Activated gamma-delta T cell (primary cell): ENCODE results near the gene TP53BP1.
"Not testable (repeated sequence)": the region's sequence is repeated elsewhere in the genome, so short reads cannot be mapped to it uniquely, and the experiment has no call there.

ENCODE experiments used
- DNase-seq: peaks from one replicate; lab custom pipeline; 2025; lab: John Stamatoyannopoulos, UW
- total RNA-seq, 2 donors: gene quantifications; one replicate each; lab custom pipeline; 2026; lab: John Stamatoyannopoulos, UW

Gene TP53BP1, protein sequence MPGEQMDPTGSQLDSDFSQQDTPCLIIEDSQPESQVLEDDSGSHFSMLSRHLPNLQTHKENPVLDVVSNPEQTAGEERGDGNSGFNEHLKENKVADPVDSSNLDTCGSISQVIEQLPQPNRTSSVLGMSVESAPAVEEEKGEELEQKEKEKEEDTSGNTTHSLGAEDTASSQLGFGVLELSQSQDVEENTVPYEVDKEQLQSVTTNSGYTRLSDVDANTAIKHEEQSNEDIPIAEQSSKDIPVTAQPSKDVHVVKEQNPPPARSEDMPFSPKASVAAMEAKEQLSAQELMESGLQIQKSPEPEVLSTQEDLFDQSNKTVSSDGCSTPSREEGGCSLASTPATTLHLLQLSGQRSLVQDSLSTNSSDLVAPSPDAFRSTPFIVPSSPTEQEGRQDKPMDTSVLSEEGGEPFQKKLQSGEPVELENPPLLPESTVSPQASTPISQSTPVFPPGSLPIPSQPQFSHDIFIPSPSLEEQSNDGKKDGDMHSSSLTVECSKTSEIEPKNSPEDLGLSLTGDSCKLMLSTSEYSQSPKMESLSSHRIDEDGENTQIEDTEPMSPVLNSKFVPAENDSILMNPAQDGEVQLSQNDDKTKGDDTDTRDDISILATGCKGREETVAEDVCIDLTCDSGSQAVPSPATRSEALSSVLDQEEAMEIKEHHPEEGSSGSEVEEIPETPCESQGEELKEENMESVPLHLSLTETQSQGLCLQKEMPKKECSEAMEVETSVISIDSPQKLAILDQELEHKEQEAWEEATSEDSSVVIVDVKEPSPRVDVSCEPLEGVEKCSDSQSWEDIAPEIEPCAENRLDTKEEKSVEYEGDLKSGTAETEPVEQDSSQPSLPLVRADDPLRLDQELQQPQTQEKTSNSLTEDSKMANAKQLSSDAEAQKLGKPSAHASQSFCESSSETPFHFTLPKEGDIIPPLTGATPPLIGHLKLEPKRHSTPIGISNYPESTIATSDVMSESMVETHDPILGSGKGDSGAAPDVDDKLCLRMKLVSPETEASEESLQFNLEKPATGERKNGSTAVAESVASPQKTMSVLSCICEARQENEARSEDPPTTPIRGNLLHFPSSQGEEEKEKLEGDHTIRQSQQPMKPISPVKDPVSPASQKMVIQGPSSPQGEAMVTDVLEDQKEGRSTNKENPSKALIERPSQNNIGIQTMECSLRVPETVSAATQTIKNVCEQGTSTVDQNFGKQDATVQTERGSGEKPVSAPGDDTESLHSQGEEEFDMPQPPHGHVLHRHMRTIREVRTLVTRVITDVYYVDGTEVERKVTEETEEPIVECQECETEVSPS (N-terminal part only)
- total RNA-seq = 128 to 129 reads per million in 2 donors

DNA sequence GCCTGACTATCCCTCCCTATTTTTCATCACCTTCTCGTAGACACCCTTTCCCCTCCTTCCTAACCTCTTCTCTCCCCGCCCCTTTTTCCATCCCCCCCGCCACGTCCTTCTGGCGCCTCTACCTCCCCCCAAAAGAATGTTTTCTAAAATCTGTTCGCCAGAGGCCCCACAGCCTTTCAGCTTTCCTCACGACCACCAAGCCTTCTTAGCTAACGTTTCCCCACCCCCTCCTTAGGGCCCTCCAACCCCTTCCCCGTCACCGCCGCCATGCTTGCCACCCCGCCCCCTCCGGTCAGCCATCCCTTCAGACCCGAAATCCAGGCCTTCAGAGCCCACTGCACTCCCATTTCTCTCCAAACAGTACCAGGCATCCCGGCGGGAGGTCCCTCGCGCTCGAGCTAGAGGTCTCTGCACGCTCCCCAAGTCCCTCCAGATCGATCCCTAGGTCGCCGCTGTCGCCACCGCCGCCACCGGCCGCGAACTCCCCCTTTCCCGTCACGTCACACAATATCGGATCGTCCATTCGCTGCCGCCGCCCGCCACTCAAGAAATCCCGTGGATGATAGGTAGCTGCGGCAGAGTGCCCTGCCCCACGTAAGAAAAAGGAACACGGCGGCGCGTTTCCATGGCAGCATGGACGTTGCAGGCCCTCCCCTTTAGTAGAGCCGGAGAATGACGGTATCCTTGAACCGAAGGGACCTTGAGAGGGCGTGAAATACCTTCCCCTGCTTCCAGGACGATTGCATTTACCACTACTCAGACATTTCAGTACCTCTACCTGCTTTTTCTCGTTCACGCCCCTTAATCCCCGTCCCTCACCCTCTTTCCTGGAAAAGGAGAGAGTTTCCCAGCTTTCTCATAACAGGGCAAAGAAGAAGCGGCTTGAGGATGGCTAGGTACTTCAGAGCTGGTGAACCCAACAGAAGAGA lies at the start of gene TP53BP1:
TP53BP1 (minus strand) TSS at position 484 of the 929 bp plus-strand sequence; CDS start at position 371, 113 bp downstream.
- DNase-seq = peak; percentile 88

DNA sequence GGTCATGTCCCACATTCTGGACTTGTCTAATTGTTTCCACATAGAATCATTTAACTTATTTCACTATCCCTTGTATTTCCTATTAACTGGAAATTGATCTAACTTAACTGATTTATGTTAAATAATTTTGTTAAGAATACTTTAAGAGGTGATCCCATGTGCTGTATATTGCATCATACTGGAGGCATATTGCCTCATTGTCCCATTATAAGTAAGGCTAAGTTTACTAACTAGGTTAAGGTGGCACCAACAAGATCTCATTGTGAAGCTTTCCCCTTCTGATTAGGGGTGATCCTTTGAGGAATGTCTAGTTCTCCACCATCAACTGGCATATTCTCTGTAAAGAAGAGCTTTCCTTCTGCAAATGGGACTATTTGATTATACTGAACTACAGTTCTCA lies 48.8 kb upstream of the TP53BP1 start:
- DNase-seq = no peak

- no peak for DNase-seq
Measured at GRCh38 chr15:43538091-43538490, 45.1 kb upstream of the TP53BP1 start.

DNA sequence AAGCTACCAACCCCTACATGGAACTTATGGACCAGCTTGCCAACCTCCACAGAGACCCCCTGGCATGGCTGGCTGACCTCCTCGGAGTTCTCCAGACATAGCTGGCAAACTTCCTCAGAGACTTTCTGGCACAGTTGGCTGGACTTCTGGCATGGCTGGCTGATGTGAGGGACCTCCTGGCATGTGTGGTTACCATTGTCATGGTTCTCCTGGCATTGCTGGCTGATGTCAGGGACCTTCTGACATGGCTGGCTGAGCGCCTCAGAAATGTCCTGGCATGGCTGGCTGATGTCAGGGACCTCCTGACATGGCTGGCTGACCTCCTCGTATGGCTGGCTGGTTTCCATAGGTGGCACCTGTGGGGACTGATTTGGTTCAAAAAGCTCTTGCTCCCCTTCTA lies 41.9 kb upstream of the TP53BP1 start:
- DNase-seq = no peak

DNA sequence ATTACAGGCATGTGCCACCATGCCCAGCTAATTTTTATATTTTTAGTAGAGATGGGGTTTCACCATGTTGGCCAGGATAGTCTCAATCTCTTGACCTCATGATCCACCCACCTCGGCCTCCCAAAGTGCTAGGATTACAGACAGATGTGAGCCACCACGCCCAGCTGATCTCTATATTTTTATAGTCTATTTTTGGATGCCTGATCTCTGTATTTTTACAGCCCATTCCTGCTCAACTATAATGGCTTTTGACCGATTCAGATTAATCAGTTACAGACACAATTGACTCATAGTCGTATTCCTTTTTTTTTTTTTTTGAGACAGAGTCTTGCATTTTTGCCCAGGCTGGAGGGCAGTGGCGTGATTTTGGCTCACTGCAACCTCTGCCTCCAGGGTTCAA lies 39.9 kb upstream of the TP53BP1 start:
- DNase-seq = not testable (repeated sequence)

GRCh38 chr15:43531018-43531670 lies 38.2 kb upstream of the TP53BP1 start:
- no peak for DNase-seq

DNA sequence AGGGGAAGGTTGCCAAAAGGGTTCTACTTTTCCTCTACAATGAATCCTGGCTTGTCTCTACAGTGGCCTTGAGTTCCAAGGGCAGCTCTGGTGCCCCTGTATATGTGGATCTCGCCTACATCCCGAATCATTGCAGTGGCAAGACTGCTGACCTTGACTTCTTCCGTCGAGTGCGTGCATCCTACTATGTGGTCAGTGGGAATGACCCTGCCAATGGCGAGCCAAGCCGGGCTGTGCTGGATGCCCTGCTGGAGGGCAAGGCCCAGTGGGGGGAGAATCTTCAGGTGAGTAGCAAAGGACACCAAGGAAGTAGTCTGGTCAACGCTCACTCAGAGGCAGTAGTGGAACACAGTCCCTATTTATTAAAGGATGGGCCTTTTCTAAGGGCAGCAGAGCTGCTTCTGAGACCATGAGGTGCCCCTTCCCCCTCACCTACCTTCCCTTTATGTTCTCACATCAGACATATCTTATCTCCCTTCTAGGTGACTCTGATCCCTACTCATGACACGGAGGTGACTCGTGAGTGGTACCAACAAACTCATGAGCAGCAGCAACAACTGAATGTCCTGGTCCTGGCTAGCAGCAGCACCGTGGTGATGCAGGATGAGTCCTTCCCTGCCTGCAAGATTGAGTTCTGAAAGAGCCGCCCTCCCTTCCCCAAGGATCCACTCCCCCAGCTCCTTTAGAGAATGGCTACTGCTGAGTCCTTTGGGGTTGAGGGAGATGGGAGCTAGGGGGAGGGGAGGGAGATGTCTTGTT lies 36.8 kb upstream of the TP53BP1 start:
- DNase-seq = no peak

- no peak for DNase-seq
Measured at GRCh38 chr15:43529141-43529540, 36.2 kb upstream of the TP53BP1 start.

DNA sequence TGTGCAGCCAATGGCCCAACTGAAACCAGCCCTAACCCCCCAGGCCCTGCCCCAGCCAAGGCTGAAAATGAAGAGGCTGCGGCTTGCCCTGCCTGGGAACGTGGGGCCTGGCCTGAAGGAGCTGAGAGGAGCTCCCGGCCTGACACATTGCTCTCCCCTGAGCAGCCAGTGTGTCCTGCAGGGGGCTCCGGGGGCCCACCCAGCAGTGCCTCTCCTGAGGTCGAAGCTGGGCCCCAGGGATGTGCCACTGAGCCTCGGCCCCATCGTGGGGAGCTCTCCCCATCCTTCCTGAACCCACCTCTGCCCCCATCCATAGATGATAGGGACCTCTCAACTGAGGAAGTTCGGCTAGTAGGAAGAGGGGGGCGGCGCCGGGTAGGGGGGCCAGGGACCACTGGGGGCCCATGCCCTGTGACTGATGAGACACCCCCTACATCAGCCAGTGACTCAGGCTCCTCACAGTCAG lies 35.6 kb upstream of the TP53BP1 start:
- no peak for DNase-seq

GRCh38 chr15:43527802-43528541 lies 35.0 kb upstream of the TP53BP1 start:
- DNase-seq = no peak

DNA sequence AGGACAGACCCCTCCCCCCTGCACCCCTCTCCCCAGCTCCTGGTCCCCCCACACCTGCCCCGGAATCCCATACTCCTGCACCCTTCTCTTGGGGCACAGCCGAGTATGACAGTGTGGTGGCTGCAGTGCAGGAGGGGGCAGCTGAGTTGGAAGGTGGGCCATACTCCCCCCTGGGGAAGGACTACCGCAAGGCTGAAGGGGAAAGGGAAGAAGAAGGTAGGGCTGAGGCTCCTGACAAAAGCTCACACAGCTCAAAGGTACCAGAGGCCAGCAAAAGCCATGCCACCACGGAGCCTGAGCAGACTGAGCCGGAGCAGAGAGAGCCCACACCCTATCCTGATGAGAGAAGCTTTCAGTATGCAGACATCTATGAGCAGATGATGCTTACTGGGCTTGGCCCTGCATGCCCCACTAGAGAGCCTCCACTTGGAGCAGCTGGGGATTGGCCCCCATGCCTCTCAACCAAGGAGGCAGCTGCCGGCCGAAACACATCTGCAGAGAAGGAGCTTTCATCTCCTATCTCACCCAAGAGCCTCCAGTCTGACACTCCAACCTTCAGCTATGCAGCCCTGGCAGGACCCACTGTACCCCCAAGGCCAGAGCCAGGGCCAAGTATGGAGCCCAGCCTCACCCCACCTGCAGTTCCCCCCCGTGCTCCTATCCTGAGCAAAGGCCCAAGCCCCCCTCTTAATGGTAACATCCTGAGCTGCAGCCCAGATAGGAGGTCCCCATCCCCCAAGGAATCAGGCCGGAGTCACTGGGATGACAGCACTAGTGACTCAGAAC lies 34.3 kb upstream of the TP53BP1 start:
- no peak for DNase-seq

DNA sequence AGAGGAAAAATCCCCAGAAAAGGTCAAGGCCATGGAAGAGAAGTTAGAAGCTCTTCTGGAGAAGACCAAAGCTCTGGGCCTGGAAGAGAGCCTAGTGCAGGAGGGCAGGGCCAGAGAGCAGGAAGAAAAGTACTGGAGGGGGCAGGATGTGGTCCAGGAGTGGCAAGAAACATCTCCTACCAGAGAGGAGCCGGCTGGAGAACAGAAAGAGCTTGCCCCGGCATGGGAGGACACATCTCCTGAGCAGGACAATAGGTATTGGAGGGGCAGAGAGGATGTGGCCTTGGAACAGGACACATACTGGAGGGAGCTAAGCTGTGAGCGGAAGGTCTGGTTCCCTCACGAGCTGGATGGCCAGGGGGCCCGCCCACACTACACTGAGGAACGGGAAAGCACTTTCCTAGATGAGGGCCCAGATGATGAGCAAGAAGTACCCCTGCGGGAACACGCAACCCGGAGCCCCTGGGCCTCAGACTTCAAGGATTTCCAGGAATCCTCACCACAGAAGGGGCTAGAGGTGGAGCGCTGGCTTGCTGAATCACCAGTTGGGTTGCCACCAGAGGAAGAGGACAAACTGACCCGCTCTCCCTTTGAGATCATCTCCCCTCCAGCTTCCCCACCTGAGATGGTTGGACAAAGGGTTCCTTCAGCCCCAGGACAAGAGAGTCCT lies 33.4 kb upstream of the TP53BP1 start:
- no peak for DNase-seq

GRCh38 chr15:43525131-43525530 lies 32.2 kb upstream of the TP53BP1 start:
- DNase-seq = no peak

DNA sequence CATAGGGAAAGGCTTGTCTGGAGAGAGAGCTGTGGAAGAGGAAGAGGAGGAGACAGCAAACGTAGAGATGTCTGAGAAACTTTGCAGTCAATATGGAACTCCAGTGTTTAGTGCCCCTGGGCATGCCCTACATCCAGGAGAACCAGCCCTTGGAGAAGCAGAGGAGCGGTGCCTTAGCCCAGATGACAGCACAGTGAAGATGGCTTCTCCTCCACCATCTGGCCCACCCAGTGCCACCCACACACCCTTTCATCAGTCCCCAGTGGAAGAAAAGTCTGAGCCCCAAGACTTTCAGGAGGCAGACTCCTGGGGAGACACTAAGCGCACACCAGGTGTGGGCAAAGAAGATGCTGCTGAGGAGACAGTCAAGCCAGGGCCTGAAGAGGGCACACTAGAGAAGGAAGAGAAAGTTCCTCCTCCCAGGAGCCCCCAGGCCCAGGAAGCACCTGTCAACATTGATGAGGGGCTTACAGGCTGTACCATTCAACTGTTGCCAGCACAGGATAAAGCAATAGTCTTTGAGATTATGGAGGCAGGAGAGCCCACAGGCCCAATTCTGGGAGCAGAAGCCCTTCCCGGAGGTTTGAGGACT lies 31.4 kb upstream of the TP53BP1 start:
- no peak for DNase-seq

DNA sequence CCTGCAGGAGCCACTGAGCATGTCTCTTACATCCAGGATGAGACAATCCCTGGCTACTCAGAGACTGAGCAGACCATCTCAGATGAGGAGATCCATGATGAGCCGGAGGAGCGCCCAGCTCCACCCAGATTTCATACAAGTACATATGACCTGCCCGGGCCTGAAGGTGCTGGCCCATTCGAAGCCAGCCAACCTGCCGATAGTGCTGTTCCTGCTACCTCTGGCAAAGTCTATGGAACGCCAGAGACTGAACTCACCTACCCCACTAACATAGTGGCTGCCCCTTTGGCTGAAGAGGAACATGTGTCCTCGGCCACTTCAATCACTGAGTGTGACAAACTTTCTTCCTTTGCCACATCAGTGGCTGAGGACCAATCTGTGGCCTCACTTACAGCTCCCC lies 30.7 kb upstream of the TP53BP1 start:
- no peak for DNase-seq

DNA sequence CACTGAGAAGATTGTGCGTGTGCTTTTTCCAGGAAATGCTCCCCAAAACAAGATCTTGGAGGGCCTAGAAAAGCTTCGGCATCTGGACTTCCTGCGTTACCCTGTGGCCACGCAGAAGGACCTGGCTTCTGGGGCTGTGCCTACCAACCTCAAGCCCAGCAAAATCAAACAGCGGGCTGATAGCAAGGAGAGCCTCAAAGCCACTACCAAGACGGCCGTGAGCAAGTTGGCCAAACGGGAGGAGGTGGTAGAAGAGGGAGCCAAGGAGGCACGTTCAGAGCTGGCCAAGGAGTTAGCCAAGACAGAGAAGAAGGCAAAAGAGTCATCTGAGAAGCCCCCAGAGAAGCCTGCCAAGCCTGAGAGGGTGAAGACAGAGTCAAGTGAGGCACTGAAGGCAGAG lies 29.3 kb upstream of the TP53BP1 start:
- DNase-seq = no peak

DNA sequence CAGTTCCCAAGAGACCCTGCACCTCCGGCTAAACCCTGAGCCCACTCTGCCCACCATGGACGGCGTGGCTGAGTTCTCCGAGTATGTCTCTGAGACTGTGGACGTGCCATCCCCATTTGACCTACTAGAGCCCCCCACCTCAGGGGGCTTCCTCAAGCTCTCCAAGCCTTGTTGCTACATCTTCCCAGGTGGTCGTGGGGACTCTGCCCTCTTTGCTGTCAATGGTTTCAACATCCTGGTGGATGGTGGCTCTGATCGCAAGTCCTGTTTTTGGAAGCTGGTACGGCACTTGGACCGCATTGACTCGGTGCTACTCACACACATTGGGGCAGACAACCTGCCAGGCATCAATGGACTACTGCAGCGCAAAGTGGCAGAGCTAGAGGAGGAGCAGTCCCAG lies 28.5 kb upstream of the TP53BP1 start:
- no peak for DNase-seq
